Nephron (organoid): ENCODE measurements around the gene EPDR1.
A peak's percentile ranks its signal among the peaks of the same experiment; 100 is the strongest.

Experiments
- H3K27ac Mint-ChIP-seq, 3 experiments: 2 replicates each; pipeline ENCODE4 v1.8.0; 2020; ENCODE audit warnings: mixed read lengths in 3 of 3, mild to moderate bottlenecking in 2 of 3, moderate library complexity in 1 of 3
- H3K27me3 Mint-ChIP-seq: 2 replicates; pipeline ENCODE4 v1.8.0; 2021; ENCODE audit warnings: low read depth, mild to moderate bottlenecking, moderate library complexity, mixed read lengths
- H3K36me3 Mint-ChIP-seq: 2 replicates; pipeline ENCODE4 v1.8.0; 2020; ENCODE audit warnings: low read depth, mixed read lengths
- H3K4me1 Mint-ChIP-seq: 2 replicates; pipeline ENCODE4 v1.8.0; 2020; ENCODE audit warnings: mixed read lengths
- H3K4me3 Mint-ChIP-seq, 3 experiments: 2 replicates each; pipeline ENCODE4 v1.8.0; 2020; ENCODE audit warnings: mild to moderate bottlenecking in 3 of 3, mixed read lengths in 3 of 3, moderate library complexity in 2 of 3
- H3K9me3 Mint-ChIP-seq: 2 replicates; pipeline ENCODE4 v1.8.0; 2020; ENCODE audit warnings: mixed read lengths
- CTCF ChIP-seq, 3 experiments: fragments of 200-600 bp; sonication (generic); IDR thresholded peaks; one replicate each; pipeline ENCODE4 v1.5.0; 2021; ENCODE audit warnings: antibody characterized with exemption in 3 of 3; ENCODE audit not compliant: unreplicated experiment in 3 of 3

The EPDR1 gene

DNA sequence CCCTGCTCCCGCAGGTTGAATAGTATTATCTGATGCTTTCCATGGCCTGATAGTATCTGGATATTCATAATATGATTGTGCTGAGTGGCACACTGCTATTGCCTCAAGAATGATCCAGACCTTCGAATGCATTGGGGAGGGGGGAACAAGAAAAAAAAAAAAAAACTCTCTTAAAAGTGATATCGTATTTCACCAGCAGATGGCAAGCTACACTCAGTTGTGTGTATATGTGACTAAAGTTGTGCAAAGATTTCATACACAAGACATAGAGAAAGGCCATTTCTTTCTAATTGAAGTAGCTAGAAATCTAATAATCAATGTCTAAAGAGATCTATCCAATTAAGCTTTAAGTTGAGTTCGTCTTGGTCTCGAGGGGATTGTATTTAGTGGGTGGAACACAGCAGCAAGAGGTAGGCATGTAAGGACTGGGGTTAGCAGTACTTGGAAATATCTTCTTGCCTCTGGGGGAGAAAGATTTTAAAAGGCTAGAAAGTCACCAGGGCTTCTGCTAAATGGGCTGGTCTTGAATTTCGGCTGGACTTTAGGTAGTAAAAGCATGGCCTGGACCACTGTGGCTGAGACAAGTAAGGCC, 19.1 kb upstream of the EPDR1 start:
- peak; percentile 58 to 76 (median 63) for TF ChIP-seq CTCF (IDR thresholded peaks at IDR 0.05; ENCODE audit: unreplicated experiment in 3 of 3)
- Mint-ChIP-seq H3K36me3 (no peaks in the 10 kb centered on the region), H3K27me3 (no peaks in the 10 kb centered on the region), H3K9me3 (no peaks in the 10 kb centered on the region), H3K27ac (peak overlapping the region; percentile 75 to 79 (median 78)), H3K4me1 (peaks cover 22% of the 10 kb centered on the region), H3K4me3 (peak overlapping the region in 2 of 3 experiments; percentile 7 to 12)

DNA sequence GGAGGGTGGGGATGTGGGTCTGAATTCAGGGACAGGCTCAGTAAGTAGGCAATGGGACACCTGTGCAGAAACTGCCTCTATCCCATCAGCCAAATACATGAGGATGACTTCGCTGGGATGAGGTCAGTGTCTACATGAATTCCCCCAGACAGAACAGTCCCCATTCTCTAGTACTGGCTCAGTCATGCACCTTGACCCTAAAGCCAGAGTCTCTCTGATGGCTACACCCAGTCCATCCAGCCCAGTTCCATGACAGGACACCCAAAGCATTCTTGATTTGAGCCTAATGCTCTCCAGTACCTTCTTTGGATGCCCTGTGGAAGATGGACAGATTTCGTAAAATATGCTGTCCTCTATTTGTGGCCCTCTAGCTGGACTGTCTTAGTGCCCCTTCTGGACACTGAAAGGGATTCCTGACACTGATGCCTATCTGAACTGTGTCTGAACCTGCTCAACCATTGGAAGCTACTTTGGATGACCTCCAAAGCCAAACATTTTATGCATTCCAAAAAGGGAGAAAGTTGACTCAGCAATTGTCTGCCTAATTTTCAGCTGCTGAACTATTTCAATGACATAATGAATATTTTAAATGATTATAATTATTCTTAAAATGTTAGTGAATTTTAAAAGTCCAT, 18.4 kb upstream of the EPDR1 start:
- no peak for TF ChIP-seq CTCF (IDR thresholded peaks at IDR 0.05; ENCODE audit: unreplicated experiment in 3 of 3)
- Mint-ChIP-seq H3K36me3 (no peaks in the 10 kb centered on the region), H3K4me3 (no peak overlapping the region), H3K4me1 (peaks cover 22% of the 10 kb centered on the region), H3K9me3 (no peaks in the 10 kb centered on the region), H3K27me3 (no peaks in the 10 kb centered on the region), H3K27ac (peak overlapping the region in 2 of 3 experiments; percentile 21 to 75)

DNA sequence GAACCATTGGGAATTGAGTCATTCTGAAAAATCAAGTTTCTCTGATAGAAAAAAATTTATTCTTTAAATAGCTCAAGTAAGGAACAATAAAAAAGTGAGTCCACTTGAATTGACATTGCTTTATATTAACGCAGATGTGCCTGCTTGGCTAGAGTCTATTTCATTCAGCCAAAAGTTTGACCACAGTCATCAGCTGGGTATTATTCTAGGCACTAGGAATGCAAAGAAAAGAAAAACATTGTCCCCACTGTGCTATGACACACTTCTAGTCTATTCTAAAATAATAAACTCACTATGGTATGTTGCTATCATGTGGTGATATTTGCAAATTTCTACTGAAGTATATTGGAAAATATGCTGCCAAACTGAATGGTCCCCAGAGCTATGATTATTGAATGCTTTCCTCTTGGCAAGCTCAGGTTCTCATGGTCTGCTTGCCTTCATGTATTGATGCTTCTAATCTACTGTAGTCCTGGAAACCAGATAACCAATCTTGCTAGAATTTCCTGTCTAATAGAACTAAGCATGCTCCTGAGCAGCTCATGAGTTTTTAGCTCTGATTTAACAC, 12.1 kb upstream of the EPDR1 start:
- H3K9me3 Mint-ChIP-seq, result no peaks in the 10 kb centered on the region
- no peak for TF ChIP-seq CTCF (IDR thresholded peaks at IDR 0.05; ENCODE audit: unreplicated experiment in 3 of 3)
- H3K36me3 Mint-ChIP-seq, result no peaks in the 10 kb centered on the region
- peaks cover 3% of the 10 kb centered on the region for H3K4me1 Mint-ChIP-seq
- H3K27me3 Mint-ChIP-seq, result no peaks in the 10 kb centered on the region
- H3K4me3 Mint-ChIP-seq, result no peak overlapping the region
- no peak overlapping the region for H3K27ac Mint-ChIP-seq

- no peaks in the 10 kb centered on the region for H3K36me3 Mint-ChIP-seq
- H3K27me3 Mint-ChIP-seq, result peaks cover 14% of the 10 kb centered on the region
- H3K27ac Mint-ChIP-seq, result peak overlapping the region in 2 of 3 experiments; percentile 0 to 22
- H3K4me1 Mint-ChIP-seq, result peaks cover 21% of the 10 kb centered on the region
- H3K4me3 Mint-ChIP-seq, result peak overlapping the region in 1 of 3 experiments; percentile 62
- no peak for TF ChIP-seq CTCF (IDR thresholded peaks at IDR 0.05; ENCODE audit: unreplicated experiment in 3 of 3)
- no peaks in the 10 kb centered on the region for H3K9me3 Mint-ChIP-seq
Measured at GRCh38 chr7:37912756-37913155, 7.7 kb upstream of the EPDR1 start.

GRCh38 chr7:37915438-37915837, 5.0 kb upstream of the EPDR1 start:
- H3K27ac Mint-ChIP-seq, result peak overlapping the region; percentile 29 to 50 (median 44)
- no peaks in the 10 kb centered on the region for H3K9me3 Mint-ChIP-seq
- no peak for TF ChIP-seq CTCF (IDR thresholded peaks at IDR 0.05; ENCODE audit: unreplicated experiment in 3 of 3)
- no peaks in the 10 kb centered on the region for H3K36me3 Mint-ChIP-seq
- H3K27me3 Mint-ChIP-seq, result peaks cover 37% of the 10 kb centered on the region
- peak overlapping the region; percentile 77 to 80 (median 79) for H3K4me3 Mint-ChIP-seq
- H3K4me1 Mint-ChIP-seq, result peaks cover 35% of the 10 kb centered on the region
